ENCODE data around the gene DAB2IP.
"Not testable (repeated sequence)": the region's sequence is repeated elsewhere in the genome, so short reads cannot be mapped to it uniquely, and the experiment has no call there.

DAB2IP gene

DNA sequence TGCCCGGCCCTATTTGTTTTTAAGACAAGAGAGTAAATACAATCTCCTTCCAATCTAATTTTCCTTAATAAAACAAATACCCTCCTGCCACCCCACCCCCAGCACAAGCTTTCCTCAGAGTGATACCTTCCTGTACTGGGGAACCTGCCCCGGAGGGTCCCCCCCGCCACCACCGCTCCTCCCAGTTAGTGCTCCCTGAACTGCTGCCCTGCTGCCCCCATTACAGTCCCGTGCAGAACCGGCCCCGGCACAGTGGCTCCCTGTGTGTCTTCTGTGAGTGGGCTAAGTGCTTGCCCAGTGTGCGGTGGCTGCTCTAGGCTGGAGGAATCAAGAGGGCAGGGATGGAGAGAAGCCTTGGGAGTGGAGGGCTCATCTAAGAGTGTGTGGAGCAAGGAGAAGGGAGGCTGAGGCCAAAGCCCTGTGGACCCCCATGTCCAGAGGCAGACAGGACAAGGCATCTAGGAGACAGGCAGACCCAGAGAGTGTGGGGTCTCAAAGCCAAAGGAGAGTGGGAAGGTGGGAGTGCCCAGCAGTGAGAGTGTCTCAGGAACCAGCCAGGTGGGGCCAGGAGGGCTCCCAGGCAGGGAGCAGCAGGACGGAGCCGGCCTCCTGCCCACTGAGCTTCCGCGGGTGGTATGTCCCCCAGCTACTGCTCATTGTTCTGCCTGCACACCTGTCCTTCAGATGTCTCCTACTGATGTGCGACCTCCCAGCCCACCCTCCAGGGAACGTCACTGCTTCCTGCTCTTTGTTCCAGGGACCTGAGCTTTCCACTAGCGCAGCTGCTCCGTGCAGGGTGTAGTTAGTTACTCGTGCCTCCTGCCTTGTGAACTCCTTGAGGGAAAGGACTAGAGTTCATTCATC is 129.0 kb downstream of the DAB2IP start:
- DNase-seq = no peak

- DNase-seq = no peak
Measured at GRCh38 chr9:121781145-121781548, 129.7 kb downstream of the DAB2IP start.

- DNase-seq = peak; percentile 23
Measured at GRCh38 chr9:121781701-121782464, 130.4 kb downstream of the DAB2IP start.

- DNase-seq = peak; percentile 28
Measured at GRCh38 chr9:121782514-121783110, 131.2 kb downstream of the DAB2IP start.

GRCh38 chr9:121783111-121783510 is 131.7 kb downstream of the DAB2IP start:
- peak; percentile 27 for DNase-seq

DNA sequence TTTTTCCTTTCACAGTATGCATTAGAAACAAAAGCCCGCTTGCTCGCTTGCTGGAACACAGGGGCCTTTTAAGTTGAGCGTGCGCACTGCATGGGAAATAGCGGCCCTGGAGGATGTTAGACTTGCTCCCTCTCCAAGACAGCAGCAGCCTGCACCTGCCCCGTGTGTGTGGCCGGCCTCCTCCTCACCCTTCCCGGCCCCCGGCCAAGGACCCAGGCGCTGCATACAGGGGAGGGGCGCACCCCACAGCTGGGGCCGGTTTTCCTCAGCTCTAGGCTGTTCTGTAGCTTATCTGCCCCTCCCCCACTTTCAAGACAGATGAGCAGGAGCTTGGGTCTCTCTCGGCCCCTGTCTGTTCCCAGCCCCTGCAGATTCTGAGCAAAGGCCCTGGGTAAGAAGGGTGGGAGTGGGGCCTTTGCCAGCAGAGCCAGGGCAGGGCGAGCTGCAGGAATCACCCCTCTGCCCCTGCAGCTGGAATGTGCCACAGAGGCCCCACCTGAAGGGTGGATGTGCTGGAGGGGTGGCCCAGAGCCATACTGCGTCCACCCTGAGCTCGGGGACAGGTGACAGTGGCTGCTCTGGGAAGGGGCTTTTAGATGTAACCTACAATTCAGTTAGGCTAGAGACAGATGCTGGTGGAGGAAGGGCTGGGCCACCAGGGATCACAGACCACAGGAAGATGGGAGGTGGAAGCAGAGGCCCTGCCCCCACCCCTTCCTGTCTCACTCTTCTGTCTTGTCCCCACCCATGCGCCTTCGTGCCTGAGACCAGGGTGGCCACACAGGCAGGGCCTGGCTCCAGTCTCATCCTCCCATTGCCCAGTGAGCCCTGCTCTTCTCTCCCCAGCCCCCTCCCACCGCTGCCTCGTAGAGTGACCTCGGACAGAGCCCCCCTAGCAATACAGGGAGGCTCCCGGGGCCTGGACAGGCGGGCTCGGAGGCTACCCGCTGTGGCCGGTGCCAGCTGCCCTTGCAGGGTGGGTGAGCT is 132.4 kb downstream of the DAB2IP start:
- DNase-seq = peak; percentile 75

DNA sequence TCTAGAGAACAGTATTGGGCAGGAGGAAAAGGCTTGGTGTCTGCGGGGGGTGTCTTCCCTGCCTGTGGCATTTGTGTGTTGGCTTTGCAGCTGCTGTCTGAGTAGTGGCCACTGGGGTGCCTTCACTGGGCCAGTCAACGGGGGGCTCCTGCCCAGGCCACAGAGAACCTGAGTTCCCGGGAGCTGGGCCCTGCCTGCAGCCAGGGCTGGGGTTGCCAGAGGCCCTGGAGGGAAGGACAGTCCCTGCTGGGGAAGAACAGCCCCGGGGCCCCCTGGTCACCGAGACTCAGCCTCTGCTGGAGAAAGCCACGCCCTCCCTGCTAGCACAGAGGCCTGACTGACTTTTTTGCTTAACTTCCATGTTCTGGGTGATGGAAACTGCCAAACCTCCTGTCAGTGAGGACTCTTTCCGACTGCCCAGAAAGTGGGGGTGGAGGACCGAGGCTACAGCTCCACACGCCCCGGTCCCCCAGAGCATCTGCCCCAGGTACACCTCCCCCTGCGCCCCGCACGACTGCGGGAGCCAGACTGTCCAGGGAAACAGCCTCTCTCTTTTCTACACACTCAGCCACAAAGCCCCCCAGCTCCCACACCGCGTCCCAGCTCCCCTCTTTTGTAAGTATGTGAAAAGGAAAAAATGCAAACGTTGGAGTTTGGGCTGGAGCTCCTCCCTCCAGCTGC is 133.4 kb downstream of the DAB2IP start:
- DNase-seq = peak; percentile 26

- peak; percentile 27 for DNase-seq
Measured at GRCh38 chr9:121785673-121786542, 134.5 kb downstream of the DAB2IP start.

- no peak for DNase-seq
Measured at GRCh38 chr9:121786543-121786948, 135.1 kb downstream of the DAB2IP start.

GRCh38 chr9:121786998-121787422 is 135.6 kb downstream of the DAB2IP start:
- DNase-seq = no peak

GRCh38 chr9:121788686-121789366 is 137.4 kb downstream of the DAB2IP start:
- no peak for DNase-seq

GRCh38 chr9:121790841-121791240 is 139.4 kb downstream of the DAB2IP start:
- no peak for DNase-seq

GRCh38 chr9:121792476-121792875 is 141.0 kb downstream of the DAB2IP start:
- not testable (repeated sequence) for DNase-seq

DNA sequence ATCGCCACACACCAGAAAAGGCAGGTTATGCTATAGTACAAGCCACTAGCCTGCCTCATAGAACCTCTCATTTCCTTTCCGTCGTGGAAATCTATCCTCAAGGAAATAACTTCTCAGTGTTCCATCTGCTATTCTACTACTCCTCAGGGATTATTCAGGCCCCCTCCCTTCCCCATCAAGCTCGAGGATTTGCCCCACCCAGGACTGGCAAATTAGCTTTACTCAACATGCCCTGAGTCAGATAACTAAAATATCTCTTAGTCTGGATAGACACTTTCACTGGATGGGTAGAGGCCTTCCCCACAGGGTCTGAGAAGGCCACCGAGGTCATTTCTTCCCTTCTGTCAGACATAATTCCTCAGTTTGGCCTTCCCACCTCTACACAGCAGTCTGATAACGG is 142.9 kb downstream of the DAB2IP start:
- not testable (repeated sequence) for DNase-seq

GRCh38 chr9:121797081-121797480 is 145.6 kb downstream of the DAB2IP start:
- no peak for DNase-seq

GRCh38 chr9:121798941-121799340 is 147.5 kb downstream of the DAB2IP start:
- no peak for DNase-seq

DNA sequence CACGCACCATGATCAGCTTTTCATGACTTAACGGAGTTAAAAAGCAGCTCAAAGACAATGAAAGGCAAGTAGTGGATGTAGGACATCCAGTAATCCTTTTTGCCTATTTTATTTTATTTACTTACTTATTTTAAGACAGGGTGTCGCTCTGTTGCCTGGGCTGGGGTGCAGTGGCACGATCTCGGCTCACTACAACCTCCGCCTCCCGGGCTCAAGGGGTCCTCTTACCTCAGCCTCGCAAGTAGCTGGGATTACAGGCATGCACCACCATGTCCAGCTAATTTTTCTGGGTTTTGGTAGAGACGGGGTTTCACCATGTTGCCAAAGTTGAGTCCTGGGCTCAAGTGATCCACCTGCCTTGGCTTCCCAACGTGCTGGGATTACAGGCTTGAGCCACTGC is 148.9 kb downstream of the DAB2IP start:
- DNase-seq = no peak

- DNase-seq = no peak
Measured at GRCh38 chr9:121801579-121801978, 150.1 kb downstream of the DAB2IP start.

- DNase-seq = no peak
Measured at GRCh38 chr9:121802753-121803152, 151.3 kb downstream of the DAB2IP start.
